T-helper 2 cell treated with Interferon-gamma antibody and Interleukin-4, amounts not matched to agents 5 μg/mL and 100 μg/mL, for 36 hours (primary cell): Measurements from ENCODE around the gene PSKH1.
"Not testable (repeated sequence)": the region's sequence is repeated elsewhere in the genome, so short reads cannot be mapped to it uniquely, and the experiment has no call there.

ENCODE experiments used
- DNase-seq: peaks from one replicate; pipeline ENCODE4 v3.0.0; 2021; ENCODE audit warnings: low spot score
- H3K27ac Mint-ChIP-seq: one replicate; pipeline ENCODE4 v1.8.0; 2021; ENCODE audit warnings: mild to moderate bottlenecking, mixed read lengths
- H3K27me3 Mint-ChIP-seq: one replicate; pipeline ENCODE4 v1.8.0; 2021; ENCODE audit warnings: low read depth, mixed read lengths
- H3K36me3 Mint-ChIP-seq: one replicate; pipeline ENCODE4 v1.8.0; 2021; ENCODE audit warnings: low read depth, mixed read lengths
- H3K4me1 Mint-ChIP-seq: one replicate; pipeline ENCODE4 v1.8.0; 2021; ENCODE audit warnings: low read depth, mixed read lengths
- H3K4me3 Mint-ChIP-seq: one replicate; pipeline ENCODE4 v1.8.0; 2022; ENCODE audit warnings: mild to moderate bottlenecking, moderate library complexity, mixed read lengths
- H3K9me3 Mint-ChIP-seq: one replicate; pipeline ENCODE4 v1.8.0; 2021; ENCODE audit warnings: mixed read lengths

PSKH1 gene

DNA sequence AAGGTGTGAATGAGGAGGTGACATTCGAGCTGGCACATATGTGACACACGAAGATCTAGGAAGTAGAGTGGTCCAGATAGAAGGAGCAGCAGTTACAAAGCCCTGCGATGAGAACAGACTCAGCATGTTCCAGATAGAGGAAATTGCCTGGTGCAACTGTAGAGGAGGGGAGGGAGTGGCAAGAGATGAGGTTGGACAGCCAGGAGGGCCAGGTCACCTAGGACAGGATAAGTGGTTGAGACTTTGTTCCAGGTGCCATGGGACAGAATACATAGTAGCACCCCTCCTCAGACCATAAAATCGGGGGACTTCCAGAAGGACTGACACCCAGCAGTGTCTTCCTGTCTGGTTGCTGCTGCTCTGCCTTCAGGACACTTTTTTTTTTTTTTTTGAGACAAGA is 34.6 kb upstream of the PSKH1 start:
- no peak for DNase-seq
- H3K27me3 Mint-ChIP-seq, result no peaks in the 10 kb centered on the region
- no peak overlapping the region for H3K4me3 Mint-ChIP-seq
- H3K27ac Mint-ChIP-seq, result peak overlapping the region; percentile 58
- H3K36me3 Mint-ChIP-seq, result peaks cover 2% of the 10 kb centered on the region
- H3K9me3 Mint-ChIP-seq, result no peaks in the 10 kb centered on the region
- peaks cover 10% of the 10 kb centered on the region for H3K4me1 Mint-ChIP-seq

GRCh38 chr16:67860589-67861398 is 32.3 kb upstream of the PSKH1 start:
- H3K27ac Mint-ChIP-seq, result no peak overlapping the region

DNA sequence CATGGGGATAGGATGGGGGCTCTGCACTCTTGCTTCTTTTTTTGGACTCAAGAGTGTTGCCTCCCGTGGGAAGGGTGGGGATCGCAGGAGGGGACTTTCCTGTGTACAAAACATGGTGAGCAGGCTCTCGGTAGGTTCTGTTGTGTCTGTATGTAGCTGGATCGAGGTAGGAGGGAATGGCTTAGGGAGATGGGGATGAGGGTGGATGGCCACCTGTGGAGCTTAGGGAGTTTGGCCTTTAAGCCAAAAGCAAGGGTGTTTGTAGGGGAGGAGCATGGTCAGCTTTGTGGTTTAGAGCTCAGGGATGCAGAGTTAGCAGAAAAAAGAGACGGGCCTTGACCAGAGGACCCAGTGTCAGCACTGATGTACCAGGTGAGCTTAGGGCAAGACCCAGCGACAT is 31.2 kb upstream of the PSKH1 start:
- no peaks in the 10 kb centered on the region for H3K9me3 Mint-ChIP-seq
- H3K27ac Mint-ChIP-seq, result no peak overlapping the region

More at GRCh38 chr16:67860589-67861398, 32.3 kb upstream of the PSKH1 start:
- Mint-ChIP-seq H3K4me1 (peaks cover 7% of the 10 kb centered on the region), H3K9me3 (no peaks in the 10 kb centered on the region), H3K36me3 (peaks cover 5% of the 10 kb centered on the region), H3K27me3 (no peaks in the 10 kb centered on the region), H3K4me3 (no peak overlapping the region)
- no peak for DNase-seq

DNA sequence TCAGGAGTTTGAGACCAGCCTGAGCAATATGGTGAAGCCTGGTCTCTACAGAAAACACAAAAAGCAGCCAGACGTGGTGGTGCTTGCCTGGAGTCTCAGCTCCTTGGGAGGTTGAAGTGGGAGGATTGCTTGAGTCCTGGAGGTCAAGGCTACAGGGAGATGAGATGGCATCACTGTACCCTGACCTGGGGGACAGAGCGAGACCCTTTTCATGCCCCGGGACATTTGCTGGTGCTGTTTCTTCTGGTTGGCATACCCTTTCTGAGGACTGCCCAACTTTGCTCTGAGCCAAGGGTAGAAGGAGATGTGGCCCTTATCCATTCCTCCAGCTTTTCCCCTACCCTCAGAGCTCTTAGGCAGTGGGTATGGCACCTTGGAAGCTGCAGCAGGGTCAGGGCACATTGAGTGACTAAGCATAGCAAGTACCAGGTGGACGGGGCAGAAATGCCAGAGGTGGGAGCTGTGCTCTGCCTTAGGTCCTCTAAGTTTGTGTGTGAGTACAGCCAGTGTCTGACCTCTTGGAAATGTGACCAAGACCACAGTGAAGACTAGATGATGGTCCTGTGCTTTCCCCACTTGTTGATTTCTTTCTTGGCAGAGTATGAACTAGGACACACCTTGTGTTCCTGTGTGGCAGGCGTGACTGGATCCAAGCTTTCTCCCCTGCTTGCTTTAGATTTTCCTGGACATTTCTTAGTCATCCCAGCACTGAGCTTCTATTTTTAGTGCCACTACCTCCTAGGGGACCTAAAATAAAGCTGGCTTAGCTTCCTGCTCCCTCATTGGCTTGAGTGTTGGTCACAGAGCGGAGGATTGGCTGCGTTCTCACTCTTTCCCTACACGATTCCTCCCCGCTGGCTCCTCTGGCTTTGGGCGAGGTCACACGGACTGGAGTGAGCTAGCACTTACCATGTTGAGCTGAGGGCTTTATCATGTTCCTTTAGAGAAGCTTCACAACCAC is 30.2 kb upstream of the PSKH1 start:
- Mint-ChIP-seq H3K36me3 (peaks cover 5% of the 10 kb centered on the region), H3K4me1 (peaks cover 3% of the 10 kb centered on the region), H3K27me3 (no peaks in the 10 kb centered on the region), H3K4me3 (no peak overlapping the region), H3K27ac (no peak overlapping the region), H3K9me3 (no peaks in the 10 kb centered on the region)
- no peak for DNase-seq

More for the DNA sequence above, 31.2 kb upstream of the PSKH1 start:
- H3K4me3 Mint-ChIP-seq, result no peak overlapping the region
- no peak for DNase-seq
- H3K36me3 Mint-ChIP-seq, result peaks cover 5% of the 10 kb centered on the region
- H3K4me1 Mint-ChIP-seq, result peaks cover 6% of the 10 kb centered on the region
- no peaks in the 10 kb centered on the region for H3K27me3 Mint-ChIP-seq

DNA sequence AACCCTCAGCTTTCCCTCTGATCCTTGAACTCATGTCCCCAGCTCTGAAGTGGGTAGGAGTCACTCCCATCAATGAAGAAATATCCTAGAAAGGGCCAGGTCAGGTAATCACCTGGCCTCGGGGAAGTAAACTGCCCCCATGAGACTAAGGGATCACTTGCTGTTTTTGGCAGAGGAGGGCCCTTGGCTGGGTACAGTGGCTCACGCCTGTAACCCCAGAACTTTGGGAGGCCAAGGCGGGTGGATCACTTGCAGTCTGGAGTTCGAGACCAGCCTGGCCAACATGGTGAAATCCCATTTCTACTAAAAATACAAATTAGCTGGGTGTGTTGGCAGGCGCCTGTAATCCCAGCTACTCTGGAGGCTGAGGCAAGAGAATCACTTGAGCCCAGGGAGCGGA is 29.0 kb upstream of the PSKH1 start:
- H3K27ac Mint-ChIP-seq, H3K36me3 Mint-ChIP-seq: not testable (repeated sequence)

DNA sequence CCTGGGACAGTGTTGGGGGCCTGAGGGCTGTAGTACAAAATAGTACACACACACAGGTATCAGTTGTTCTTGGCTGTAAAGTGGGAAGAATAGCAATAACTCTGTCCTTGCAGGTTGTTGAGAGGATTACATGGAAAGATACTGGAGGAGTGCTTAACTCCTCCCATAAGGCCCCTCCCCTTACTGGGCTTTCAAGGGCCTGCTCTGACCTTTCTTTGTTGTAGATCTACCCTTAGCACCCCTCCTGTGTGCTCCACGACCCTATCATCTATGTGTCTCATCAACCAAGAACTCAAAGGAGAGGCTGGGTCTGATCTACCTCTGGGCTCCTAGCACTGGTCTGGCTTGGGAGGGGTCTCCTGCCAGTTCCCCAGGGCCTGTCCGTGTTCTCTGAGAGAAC is 28.5 kb upstream of the PSKH1 start:
- H3K27ac Mint-ChIP-seq, result no peak overlapping the region
- no peak overlapping the region for H3K4me3 Mint-ChIP-seq
- no peaks in the 10 kb centered on the region for H3K27me3 Mint-ChIP-seq
- H3K4me1 Mint-ChIP-seq, result no peaks in the 10 kb centered on the region
- H3K9me3 Mint-ChIP-seq, result no peaks in the 10 kb centered on the region
- no peak for DNase-seq
- H3K36me3 Mint-ChIP-seq, result peaks cover 7% of the 10 kb centered on the region

More for the DNA sequence above, 29.0 kb upstream of the PSKH1 start:
- not testable (repeated sequence) for DNase-seq, H3K4me3 Mint-ChIP-seq, H3K27me3 Mint-ChIP-seq, H3K9me3 Mint-ChIP-seq, H3K4me1 Mint-ChIP-seq

DNA sequence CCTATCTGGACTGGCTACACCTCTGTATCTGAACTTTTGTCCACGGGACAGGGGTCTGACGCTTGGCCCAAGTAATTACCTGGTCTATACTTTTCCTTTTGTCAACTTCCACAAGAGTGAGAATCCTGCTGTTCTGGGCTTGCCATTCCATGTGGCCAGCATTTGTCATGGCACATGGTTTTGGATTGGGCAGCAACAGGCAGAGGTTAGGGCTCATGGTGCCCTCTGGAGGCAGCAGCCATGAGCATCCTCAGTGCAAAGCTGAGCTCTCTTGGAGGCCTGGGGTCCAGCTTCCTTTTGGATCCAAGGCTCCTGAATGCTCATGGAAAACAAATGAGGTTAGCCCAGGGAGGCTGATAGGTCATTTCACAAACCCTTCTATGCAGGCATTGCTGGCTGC is 27.7 kb upstream of the PSKH1 start:
- DNase-seq, result no peak
- H3K36me3 Mint-ChIP-seq, result peaks cover 10% of the 10 kb centered on the region
- H3K4me3 Mint-ChIP-seq, result no peak overlapping the region
- H3K4me1 Mint-ChIP-seq, result no peaks in the 10 kb centered on the region
- no peaks in the 10 kb centered on the region for H3K9me3 Mint-ChIP-seq
- H3K27ac Mint-ChIP-seq, result no peak overlapping the region
- no peaks in the 10 kb centered on the region for H3K27me3 Mint-ChIP-seq

DNA sequence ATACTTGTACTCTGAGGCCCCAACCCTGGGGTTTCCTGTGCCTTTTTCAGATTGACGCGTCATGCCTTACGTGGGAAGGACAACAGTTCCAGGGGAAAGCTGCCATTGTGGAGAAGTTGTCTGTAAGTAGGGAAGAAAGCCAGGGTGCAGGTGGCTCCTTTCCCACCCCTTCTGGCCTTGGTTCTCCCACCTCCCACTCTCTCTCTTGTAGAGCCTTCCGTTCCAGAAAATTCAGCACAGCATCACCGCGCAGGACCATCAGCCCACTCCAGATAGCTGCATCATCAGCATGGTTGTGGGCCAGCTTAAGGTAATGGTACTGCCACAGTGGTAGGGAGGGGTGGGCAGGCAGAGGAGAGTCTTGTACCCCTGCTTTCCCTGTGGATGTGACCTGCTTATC is 24.8 kb upstream of the PSKH1 start:
- Mint-ChIP-seq H3K9me3 (no peaks in the 10 kb centered on the region), H3K27me3 (no peaks in the 10 kb centered on the region), H3K36me3 (peaks cover 17% of the 10 kb centered on the region), H3K4me1 (peaks cover 5% of the 10 kb centered on the region), H3K27ac (no peak overlapping the region), H3K4me3 (no peak overlapping the region)
- DNase-seq, result no peak

DNA sequence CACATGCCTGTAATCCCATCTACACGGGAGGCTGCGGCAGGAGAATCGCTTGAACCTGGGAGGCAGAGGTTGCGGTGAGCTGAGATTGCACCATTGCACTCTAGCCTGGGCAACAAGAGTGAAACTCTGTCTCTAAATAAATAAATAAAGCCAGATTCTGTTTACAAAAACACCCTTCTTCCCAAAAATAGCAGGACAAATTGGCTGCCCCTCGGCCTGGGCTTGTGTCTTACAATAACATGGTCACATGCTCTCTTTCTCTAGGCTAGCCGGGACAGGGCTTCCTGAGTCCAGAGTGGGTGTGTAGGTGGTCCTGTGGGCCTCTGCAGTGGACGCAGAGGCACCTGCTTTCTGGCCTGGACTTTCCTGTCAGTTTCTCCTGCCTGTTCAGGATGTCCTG is 23.4 kb upstream of the PSKH1 start:
- no peak for DNase-seq
- Mint-ChIP-seq H3K36me3 (peaks cover 22% of the 10 kb centered on the region), H3K4me3 (no peak overlapping the region), H3K27me3 (no peaks in the 10 kb centered on the region), H3K4me1 (peaks cover 16% of the 10 kb centered on the region), H3K9me3 (no peaks in the 10 kb centered on the region), H3K27ac (no peak overlapping the region)

- Mint-ChIP-seq H3K27ac (no peak overlapping the region), H3K4me1 (peaks cover 24% of the 10 kb centered on the region), H3K9me3 (no peaks in the 10 kb centered on the region), H3K4me3 (no peak overlapping the region), H3K27me3 (no peaks in the 10 kb centered on the region), H3K36me3 (peaks cover 27% of the 10 kb centered on the region)
- no peak for DNase-seq
Observed at GRCh38 chr16:67871256-67871655, 21.8 kb upstream of the PSKH1 start.

GRCh38 chr16:67872131-67872630 is 20.9 kb upstream of the PSKH1 start:
- no peak for DNase-seq
- H3K9me3 Mint-ChIP-seq, result no peaks in the 10 kb centered on the region
- H3K27ac Mint-ChIP-seq, result peak overlapping the region; percentile 85
- peaks cover 24% of the 10 kb centered on the region for H3K4me1 Mint-ChIP-seq
- H3K27me3 Mint-ChIP-seq, result no peaks in the 10 kb centered on the region
- peaks cover 34% of the 10 kb centered on the region for H3K36me3 Mint-ChIP-seq
- peak overlapping the region; percentile 91 for H3K4me3 Mint-ChIP-seq

DNA sequence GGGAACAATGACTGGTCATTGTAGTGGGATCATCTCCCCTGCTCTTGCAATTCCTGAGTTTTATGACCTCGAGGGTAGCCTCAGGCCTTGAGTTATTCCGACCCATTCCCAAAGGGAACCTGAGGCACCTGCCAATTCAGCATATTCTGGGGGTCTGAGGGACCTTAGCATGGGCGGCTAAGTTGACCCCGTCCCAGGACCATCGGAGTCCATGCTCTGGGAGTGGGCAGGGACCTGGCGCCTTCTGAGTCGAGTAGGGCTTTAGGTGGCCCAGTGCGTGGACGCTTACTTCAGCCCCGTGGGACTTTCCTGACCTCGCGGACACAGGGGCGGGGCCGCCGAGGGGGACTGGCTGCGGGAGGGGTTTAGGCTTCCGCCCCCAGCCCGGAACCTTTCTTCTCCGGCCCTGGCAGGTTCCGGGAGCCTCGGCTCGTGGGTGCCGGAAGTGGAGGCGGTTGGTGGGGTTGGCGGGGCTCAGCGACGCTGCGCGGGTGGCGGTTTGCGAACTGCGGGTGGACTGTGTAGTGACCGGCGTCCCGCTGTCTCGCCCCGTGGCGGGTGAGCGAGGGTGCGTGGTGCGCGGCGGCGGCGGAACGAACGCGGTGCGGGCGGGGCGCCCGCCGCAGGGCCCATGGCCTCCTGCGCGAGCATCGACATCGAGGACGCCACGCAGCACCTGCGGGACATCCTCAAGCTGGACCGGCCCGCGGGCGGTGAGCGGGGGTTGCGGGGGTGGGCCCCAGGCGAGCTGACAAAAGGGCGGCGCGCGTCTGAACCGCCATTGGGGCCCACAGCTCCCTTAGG is 20.2 kb upstream of the PSKH1 start, which contains the start of gene EDC4:
TSS of gene EDC4 (plus strand) at position 422 of the 804 bp plus-strand sequence. CDS start at position 632, 210 bp downstream.
- peaks cover 38% of the 10 kb centered on the region for H3K36me3 Mint-ChIP-seq
- H3K27ac Mint-ChIP-seq, result peak within 1 kb of the TSS; percentile 94
- DNase-seq, result peak; percentile 90
- H3K4me1 Mint-ChIP-seq, result peaks cover 24% of the 10 kb centered on the region
- H3K27me3 Mint-ChIP-seq, result no peaks in the 10 kb centered on the region
- H3K9me3 Mint-ChIP-seq, result no peaks in the 10 kb centered on the region
- peak within 1 kb of the TSS; percentile 91 for H3K4me3 Mint-ChIP-seq
